DND-41 (cell line): Measurements from ENCODE around the gene ARL4D.

Source experiments
- EZH2 ChIP-seq: IDR thresholded peaks from 3 replicates; pipeline ENCODE4 v1.6.1; 2012; ENCODE audit warnings: borderline replicate concordance, low read depth, mild to moderate bottlenecking, moderate library complexity, low read length, inconsistent platforms; ENCODE audit not compliant: severe bottlenecking
- TF ChIP-seq, protein P1 (sequence below): IDR thresholded peaks from 2 replicates; pipeline ENCODE4 v1.5.1; 2012; ENCODE audit warnings: borderline replicate concordance, low read length, moderate library complexity, mild to moderate bottlenecking; ENCODE audit not compliant: poor library complexity, severe bottlenecking; ENCODE audit errors: extremely low read depth

DNA sequence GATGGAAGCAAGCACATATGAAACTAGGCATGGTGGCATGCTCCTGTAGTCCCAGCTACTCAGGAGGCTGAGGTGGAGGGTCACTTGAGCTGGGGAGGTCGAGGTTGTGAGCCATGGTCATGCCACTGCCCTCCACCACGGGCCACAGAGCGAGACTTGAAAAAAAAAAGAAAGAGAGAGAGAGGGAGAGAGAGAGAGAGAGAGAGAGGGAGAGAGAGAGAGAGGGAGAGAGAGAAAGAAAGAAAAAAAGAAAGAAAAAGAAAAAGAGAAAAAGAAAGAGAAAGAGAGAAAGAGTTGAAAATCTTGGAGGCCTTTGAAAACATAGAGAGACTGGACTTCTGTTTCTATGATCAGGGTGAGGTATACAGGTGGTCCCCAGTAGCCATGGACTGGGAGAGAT, 15.4 kb upstream of the ARL4D start:
- TF ChIP-seq, protein P1, sequence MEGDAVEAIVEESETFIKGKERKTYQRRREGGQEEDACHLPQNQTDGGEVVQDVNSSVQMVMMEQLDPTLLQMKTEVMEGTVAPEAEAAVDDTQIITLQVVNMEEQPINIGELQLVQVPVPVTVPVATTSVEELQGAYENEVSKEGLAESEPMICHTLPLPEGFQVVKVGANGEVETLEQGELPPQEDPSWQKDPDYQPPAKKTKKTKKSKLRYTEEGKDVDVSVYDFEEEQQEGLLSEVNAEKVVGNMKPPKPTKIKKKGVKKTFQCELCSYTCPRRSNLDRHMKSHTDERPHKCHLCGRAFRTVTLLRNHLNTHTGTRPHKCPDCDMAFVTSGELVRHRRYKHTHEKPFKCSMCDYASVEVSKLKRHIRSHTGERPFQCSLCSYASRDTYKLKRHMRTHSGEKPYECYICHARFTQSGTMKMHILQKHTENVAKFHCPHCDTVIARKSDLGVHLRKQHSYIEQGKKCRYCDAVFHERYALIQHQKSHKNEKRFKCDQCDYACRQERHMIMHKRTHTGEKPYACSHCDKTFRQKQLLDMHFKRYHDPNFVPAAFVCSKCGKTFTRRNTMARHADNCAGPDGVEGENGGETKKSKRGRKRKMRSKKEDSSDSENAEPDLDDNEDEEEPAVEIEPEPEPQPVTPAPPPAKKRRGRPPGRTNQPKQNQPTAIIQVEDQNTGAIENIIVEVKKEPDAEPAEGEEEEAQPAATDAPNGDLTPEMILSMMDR, result no peak
- no peak for TF ChIP-seq EZH2
